Measurements from ENCODE around the gene TDRD12. TPM values are rescaled to one million over a fixed set of nuclear protein-coding genes. Genes with fewer than 3 reads are reported as not detected.

Gene TDRD12
- total RNA-seq, 1 donor from 2014 or later: 0.07 TPM

DNA sequence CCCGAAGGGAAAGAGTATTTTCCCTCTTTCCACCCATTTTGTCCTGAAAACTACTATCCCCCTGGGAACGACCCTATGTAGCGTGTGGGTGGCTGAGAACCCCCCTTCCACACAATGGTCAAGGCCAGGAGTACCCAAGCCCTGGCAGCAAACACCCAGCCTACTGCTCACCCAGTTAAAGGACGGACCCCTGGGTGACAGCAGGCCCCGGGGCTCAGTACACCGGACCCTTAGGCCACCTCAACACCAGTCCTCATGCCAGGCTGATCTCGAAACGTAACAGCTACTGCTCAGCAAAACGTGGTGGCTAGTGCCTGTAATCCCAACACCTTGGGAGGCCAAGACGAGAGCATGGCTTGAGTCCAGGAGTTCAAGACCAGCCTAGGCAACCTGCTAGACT, 46.0 kb upstream of the TDRD12 start:
- Mint-ChIP-seq H3K36me3 (peaks cover 4% of the 10 kb centered on the region), H3K4me3 (peak overlapping the region; percentile 95), H3K9me3 (no peaks in the 10 kb centered on the region), H3K27ac (no peak overlapping the region), H3K27me3 (ENCODE audit: insufficient read depth, low read depth) (peaks cover 26% of the 10 kb centered on the region), H3K4me1 (peaks cover 29% of the 10 kb centered on the region)
- Histone ChIP-seq H3F3A (ENCODE audit: low read depth) (peaks cover 19% of the 10 kb centered on the region), H3K27me3 (peaks cover 54% of the 10 kb centered on the region), H3K4me1 (peaks cover 12% of the 10 kb centered on the region), H3K9me3 (ENCODE audit: low read depth) (no peaks in the 10 kb centered on the region), H3K27ac (no peak overlapping the region), H4K20me1 (ENCODE audit: low read depth) (peaks cover 69% of the 10 kb centered on the region), H3K4me3 (no peak overlapping the region), H2AFZ (replicated peaks) (no peak overlapping the region), H3K9ac (no peak overlapping the region), H3K4me2 (no peak overlapping the region), H3K79me2 (ENCODE audit: low read depth) (peaks cover 32% of the 10 kb centered on the region), H3K36me3 (no peaks in the 10 kb centered on the region)
- no peak for DNase-seq (ENCODE audit: low spot score)
- TF ChIP-seq EZH2phosphoT487 (IDR thresholded peaks at IDR 0.05) (no peak), EZH2 (IDR thresholded peaks at IDR 0.05) (no peak)
- TF ChIP-seq, protein P1, sequence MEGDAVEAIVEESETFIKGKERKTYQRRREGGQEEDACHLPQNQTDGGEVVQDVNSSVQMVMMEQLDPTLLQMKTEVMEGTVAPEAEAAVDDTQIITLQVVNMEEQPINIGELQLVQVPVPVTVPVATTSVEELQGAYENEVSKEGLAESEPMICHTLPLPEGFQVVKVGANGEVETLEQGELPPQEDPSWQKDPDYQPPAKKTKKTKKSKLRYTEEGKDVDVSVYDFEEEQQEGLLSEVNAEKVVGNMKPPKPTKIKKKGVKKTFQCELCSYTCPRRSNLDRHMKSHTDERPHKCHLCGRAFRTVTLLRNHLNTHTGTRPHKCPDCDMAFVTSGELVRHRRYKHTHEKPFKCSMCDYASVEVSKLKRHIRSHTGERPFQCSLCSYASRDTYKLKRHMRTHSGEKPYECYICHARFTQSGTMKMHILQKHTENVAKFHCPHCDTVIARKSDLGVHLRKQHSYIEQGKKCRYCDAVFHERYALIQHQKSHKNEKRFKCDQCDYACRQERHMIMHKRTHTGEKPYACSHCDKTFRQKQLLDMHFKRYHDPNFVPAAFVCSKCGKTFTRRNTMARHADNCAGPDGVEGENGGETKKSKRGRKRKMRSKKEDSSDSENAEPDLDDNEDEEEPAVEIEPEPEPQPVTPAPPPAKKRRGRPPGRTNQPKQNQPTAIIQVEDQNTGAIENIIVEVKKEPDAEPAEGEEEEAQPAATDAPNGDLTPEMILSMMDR (IDR thresholded peaks at IDR 0.05): no peak

- Histone ChIP-seq H4K20me1 (ENCODE audit: low read depth) (peaks cover 64% of the 10 kb centered on the region), H2AFZ (replicated peaks) (peak overlapping the region; percentile 90), H3K4me3 (peak overlapping the region; percentile 90), H3K27ac (no peak overlapping the region), H3K9ac (no peak overlapping the region), H3F3A (ENCODE audit: low read depth) (peaks cover 19% of the 10 kb centered on the region), H3K36me3 (no peaks in the 10 kb centered on the region), H3K4me2 (peak overlapping the region; percentile 84), H3K4me1 (peaks cover 12% of the 10 kb centered on the region), H3K9me3 (ENCODE audit: low read depth) (no peaks in the 10 kb centered on the region), H3K79me2 (ENCODE audit: low read depth) (peaks cover 28% of the 10 kb centered on the region), H3K27me3 (peaks cover 61% of the 10 kb centered on the region)
- TF ChIP-seq, protein P1 (IDR thresholded peaks at IDR 0.05): peak; percentile 8
- no peak for TF ChIP-seq EZH2 (IDR thresholded peaks at IDR 0.05)
- TF ChIP-seq EZH2phosphoT487 (IDR thresholded peaks at IDR 0.05): no peak
- Mint-ChIP-seq H3K27me3 (ENCODE audit: insufficient read depth, low read depth) (peaks cover 26% of the 10 kb centered on the region), H3K9me3 (no peaks in the 10 kb centered on the region), H3K4me1 (peaks cover 28% of the 10 kb centered on the region), H3K4me3 (peak overlapping the region; percentile 95), H3K27ac (peak overlapping the region; percentile 80), H3K36me3 (peaks cover 4% of the 10 kb centered on the region)
- peak; percentile 47 for DNase-seq (ENCODE audit: low spot score)
Measured at GRCh38 chr19:32674153-32674930, 45.2 kb upstream of the TDRD12 start.

DNA sequence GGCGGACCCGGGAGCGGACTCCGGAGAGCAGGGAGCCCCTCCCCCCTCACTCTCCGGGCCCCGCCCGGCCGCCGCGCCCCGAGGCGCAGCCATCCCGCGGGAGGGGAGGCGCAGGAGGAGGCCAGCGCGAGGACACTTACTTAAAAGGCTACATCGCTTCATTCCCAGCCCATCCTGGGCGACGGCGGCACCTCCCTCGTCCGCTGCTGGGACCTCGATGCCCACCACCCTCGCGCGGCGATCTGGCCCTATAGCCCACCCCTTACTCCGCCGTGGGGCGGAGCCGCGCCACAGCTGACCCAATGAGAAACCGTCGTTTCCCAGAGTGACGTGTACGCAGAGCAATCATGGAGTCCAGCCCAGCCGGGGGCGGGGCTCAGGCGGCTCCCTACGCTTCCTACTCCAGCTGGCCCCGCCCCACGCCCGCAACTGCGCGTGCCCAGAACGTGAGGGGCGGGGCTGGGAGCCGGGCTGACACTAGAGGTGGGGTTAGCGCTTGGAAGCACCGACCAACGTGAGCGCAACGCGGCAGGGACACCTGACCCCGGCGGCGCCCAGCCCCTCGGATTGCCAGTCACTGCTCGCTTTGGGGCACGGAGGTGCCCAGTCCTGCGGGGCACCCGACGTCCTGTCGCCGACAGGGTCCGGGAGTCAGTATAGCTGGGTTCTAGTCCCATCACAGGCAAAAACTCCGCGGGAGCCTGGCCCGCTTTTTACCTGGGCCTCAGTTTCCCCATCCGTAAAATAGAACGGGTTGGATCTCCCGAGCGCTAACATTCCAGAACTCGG, 44.4 kb upstream of the TDRD12 start, which contains the start of gene ANKRD27:
TSS of gene ANKRD27 (minus strand) at position 250 of the 789 bp plus-strand sequence. CDS start 16,165 bp downstream, outside the sequence.
- peak within 1 kb of the TSS; percentile 90 for H2AFZ ChIP-seq (replicated peaks)
- H3K27me3 ChIP-seq: peaks cover 69% of the 10 kb centered on the region
- peak within 1 kb of the TSS; percentile 90 for H3K4me3 ChIP-seq
- H3K36me3 Mint-ChIP-seq: peaks cover 4% of the 10 kb centered on the region
- H3K36me3 ChIP-seq: no peaks in the 10 kb centered on the region
- no peak for TF ChIP-seq EZH2phosphoT487 (IDR thresholded peaks at IDR 0.05)
- TF ChIP-seq, protein P1 (IDR thresholded peaks at IDR 0.05): no peak
- TF ChIP-seq EZH2 (IDR thresholded peaks at IDR 0.05): no peak
- DNase-seq (ENCODE audit: low spot score): peak; percentile 99
- peak within 1 kb of the TSS; percentile 80 for H3K27ac Mint-ChIP-seq
- H3K27me3 Mint-ChIP-seq (ENCODE audit: insufficient read depth, low read depth): peaks cover 30% of the 10 kb centered on the region
- no peaks in the 10 kb centered on the region for H3K9me3 Mint-ChIP-seq
- no peak within 1 kb of the TSS for H3K27ac ChIP-seq
- no peaks in the 10 kb centered on the region for H3K9me3 ChIP-seq (ENCODE audit: low read depth)
- peak within 1 kb of the TSS; percentile 84 for H3K4me2 ChIP-seq
- no peak within 1 kb of the TSS for H3K9ac ChIP-seq
- H3K4me1 ChIP-seq: peaks cover 12% of the 10 kb centered on the region
- peaks cover 19% of the 10 kb centered on the region for H3F3A ChIP-seq (ENCODE audit: low read depth)
- H3K4me1 Mint-ChIP-seq: peaks cover 23% of the 10 kb centered on the region
- peak within 1 kb of the TSS; percentile 95 for H3K4me3 Mint-ChIP-seq
- peaks cover 56% of the 10 kb centered on the region for H4K20me1 ChIP-seq (ENCODE audit: low read depth)
- peaks cover 28% of the 10 kb centered on the region for H3K79me2 ChIP-seq (ENCODE audit: low read depth)
